ENCODE data around the gene NR2F1. TPM values are rescaled to one million over a fixed set of nuclear protein-coding genes. Genes with fewer than 3 reads are reported as not detected.

The NR2F1 gene
- polyA plus RNA-seq, 4 donors = 208 to 334 (median 267) TPM

DNA sequence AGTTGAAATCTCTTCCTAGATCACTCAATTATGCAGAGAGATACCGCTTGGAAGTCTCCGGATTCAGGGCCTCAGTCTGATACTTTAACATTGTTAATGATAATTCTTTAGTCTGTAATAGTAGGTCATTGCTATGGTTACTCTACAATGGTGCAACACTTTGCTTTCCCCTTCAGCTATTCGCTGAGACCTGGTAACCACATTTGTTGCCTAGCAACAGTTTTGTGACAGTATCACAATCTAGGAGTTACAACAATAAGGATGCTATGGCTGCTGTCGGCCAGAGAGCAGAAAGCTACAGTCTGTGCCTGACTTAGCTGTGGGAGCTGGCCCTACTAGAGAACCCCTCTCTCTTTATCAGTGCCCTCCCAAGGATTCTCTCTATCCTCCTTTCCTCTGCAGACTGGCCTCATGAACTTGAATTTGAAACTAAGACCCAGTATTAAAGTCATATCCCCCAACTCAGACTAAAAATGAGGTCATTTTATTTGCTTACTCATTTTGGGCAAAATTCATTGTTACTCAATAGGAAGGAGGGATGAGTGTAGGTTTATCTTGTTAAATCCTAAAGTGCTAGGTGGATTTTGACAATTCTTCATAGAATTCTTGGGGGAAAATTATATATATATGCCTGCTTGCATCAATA lies 39.3 kb downstream of the NR2F1 start:
- peak in 1 of 4 donors; percentile 18 for DNase-seq (ENCODE audit: low read depth in 4 of 4, low spot score in 2 of 4)

DNA sequence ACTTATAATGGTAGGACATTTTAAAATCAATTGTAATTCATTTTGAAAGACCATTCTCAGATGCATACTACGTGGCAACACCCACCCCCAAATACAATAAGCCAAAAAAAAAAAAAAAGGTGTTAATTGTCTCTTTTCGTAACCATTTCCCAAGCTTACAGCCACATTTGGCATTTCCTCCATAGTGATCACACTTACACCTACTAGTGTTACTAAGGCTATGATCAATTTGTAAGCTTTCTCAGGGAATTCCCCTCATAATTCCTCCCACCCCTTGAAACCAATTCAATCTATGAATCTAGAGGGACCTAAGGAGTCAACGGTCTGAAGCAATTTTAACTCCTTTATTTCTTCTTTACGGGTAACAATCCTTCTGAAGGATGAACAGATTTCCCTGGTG lies 40.1 kb downstream of the NR2F1 start:
- DNase-seq (ENCODE audit: low read depth in 4 of 4, low spot score in 2 of 4) = no peak

DNA sequence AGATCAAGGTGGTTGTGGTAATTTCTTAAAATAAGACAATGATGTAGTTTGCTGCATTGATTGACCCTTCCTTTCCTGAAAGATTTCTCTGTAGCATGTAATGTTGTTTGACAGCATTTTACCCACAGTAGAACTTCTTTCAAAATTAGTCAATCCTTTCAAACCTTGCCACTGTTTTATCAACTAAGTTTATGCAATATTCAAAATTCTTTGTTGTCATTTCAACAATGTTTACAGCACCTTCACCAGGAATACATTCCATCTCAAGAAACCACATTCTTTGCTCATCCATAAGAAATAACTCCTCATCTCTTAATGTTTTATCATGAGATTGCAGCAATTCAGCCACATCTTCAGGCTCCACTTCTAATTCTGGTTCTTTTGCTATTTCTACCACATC lies 43.8 kb downstream of the NR2F1 start:
- no peak for DNase-seq (ENCODE audit: low read depth in 4 of 4, low spot score in 2 of 4)

DNA sequence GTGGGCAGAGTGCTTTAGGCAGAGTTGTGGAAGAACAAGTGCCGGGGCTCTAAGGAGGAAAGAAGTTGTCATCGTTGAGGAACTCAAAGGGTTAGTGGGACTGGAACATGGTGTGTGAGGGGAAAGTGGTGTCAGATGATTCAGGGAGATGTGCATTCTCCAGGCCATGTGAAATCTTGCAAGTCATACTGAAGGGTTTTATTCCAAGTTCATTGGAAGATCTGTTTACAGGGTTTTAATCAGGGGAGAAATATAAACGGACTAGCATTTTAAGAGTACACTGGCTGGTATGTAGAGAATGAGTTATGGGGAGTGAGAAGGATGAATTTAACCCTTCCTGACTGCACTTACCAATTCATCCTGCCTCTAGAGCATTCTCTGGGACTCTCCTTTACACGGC lies 49.3 kb downstream of the NR2F1 start:
- no peak for DNase-seq (ENCODE audit: low read depth in 4 of 4, low spot score in 2 of 4)

DNA sequence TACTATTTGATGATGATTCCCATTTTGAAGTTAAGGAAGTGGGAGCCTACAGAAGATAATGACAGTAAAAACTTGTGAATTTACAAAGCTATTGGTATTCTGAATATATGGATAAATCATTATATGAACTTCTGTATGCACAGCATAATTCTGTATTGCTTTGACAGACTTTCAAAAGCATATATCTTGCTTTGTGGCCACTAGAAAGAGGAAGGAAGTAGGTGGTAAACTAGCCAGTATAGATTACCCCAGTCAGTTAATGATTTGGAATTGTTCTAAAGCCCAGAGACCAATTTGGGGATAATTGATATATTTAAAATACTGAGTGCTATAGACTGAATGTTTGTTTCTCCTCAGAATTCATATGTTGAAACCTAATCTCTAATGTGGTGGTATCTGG lies 53.0 kb downstream of the NR2F1 start:
- DNase-seq (ENCODE audit: low read depth in 4 of 4, low spot score in 2 of 4) = no peak

DNA sequence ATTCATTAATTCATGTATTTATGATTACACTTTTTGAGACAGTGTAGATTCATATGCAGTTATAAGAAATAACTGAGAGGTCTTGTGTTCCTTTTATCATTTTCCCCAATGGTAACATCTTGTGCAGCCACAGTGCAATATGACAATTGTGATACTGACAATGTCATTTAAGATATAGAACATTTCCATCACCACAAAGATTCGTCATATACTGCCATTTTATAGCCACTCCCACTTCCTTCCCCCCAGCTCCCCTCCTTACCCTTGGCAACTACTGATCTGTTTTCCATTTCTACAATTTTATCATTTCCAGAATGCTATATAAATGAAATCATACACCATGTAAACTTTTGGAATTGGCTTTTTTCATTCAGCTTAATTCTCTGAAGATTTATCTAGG lies 53.8 kb downstream of the NR2F1 start:
- DNase-seq (ENCODE audit: low read depth in 4 of 4, low spot score in 2 of 4) = no peak

DNA sequence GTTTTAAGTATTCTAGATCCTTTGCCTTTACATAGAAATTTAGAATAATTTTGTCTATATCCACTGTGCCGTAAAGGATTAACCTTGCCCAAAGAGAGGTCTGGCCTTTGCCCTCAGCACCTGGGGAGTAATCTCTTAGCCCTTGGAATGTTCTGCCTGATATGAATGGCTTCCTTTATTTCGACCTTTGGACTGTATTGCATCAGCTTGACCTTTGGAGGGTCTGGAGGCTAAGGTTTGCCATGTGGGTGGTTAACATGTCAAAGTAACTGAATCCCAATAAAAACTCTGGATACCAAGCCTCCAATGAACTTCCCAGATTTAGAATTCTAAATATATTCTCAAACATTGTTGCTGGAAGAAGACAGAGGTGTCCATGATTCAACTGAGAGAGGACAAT lies 54.7 kb downstream of the NR2F1 start:
- DNase-seq (ENCODE audit: low read depth in 4 of 4, low spot score in 2 of 4) = no peak

DNA sequence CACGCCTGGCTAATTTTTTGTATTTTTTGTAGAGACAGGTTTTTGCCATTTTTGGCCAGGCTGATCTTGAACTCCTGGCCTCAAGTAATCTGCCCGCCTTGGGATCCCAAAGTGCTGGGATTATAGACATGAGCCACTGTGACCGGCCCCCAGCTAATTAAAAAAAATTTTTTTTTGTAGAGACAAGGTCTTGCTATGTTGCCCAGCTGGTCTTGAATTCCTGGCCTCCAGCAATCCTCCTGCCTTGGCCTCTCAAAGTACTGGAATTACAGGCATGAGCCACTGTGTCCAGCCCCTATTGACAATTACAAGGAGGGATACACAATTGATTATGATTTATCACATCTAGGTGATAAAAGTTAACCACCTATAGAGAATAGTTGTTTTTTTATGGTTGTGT lies 59.5 kb downstream of the NR2F1 start:
- no peak for DNase-seq (ENCODE audit: low read depth in 4 of 4, low spot score in 2 of 4)

Other genes with a start within 250 kb of the NR2F1 start
- gene NR2F1-AS1, start 2.0 kb upstream of the NR2F1 start, polyA plus RNA-seq (ENCODE audit: insufficient read length in 4 of 4) = 10 to 100 TPM; 52.7 to 58.5 (median 55.7) TPM
- under 1 TPM in 3 of 4 donors, not detected in 1; 0.01 to 0.09 (median 0.06) TPM for gene POU5F2, start 158.4 kb downstream of the NR2F1 start, polyA plus RNA-seq (ENCODE audit: insufficient read length in 4 of 4)

All from left renal cortex interstitium (tissue), 4 donors.